ENCODE measurements around the gene XRN2. TPM values are rescaled to one million over a fixed set of nuclear protein-coding genes. Genes with fewer than 3 reads are reported as not detected.

The XRN2 gene
- total RNA-seq, 2 donors from 2014 or later = 37.5 to 40.8 TPM

DNA sequence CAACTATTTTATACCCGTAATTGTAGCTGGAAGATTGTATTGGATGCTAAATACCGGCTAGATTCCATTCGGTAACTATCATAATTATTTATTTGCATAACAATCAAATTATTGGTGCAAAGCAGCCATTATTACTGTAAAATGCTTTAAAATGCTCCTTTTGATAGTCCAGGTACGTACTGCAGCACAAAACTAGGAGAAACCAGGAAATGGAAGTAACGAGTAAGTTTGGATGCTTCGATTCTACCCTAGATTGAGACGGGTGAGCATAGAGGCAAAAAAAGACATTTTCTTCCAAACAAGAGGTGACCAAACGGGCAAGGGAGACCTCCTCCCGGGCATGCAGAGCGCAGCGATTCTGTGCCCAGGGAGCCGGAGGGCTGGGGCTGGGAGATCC, 469 bp upstream of the XRN2 start:
- Histone ChIP-seq H3K27me3 (no peaks in the 10 kb centered on the region), H3K4me1 (peaks cover 0 to 21% of the 10 kb centered on the region in 2 donors), H3K4me3 (peak overlapping the region; percentile 70 to 97), H3K36me3 (no peaks in the 10 kb centered on the region), H3K27ac (peak overlapping the region; percentile 92 to 96), H3K9me3 (no peaks in the 10 kb centered on the region)
- TF ChIP-seq, protein P1, sequence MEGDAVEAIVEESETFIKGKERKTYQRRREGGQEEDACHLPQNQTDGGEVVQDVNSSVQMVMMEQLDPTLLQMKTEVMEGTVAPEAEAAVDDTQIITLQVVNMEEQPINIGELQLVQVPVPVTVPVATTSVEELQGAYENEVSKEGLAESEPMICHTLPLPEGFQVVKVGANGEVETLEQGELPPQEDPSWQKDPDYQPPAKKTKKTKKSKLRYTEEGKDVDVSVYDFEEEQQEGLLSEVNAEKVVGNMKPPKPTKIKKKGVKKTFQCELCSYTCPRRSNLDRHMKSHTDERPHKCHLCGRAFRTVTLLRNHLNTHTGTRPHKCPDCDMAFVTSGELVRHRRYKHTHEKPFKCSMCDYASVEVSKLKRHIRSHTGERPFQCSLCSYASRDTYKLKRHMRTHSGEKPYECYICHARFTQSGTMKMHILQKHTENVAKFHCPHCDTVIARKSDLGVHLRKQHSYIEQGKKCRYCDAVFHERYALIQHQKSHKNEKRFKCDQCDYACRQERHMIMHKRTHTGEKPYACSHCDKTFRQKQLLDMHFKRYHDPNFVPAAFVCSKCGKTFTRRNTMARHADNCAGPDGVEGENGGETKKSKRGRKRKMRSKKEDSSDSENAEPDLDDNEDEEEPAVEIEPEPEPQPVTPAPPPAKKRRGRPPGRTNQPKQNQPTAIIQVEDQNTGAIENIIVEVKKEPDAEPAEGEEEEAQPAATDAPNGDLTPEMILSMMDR (IDR thresholded peaks at IDR 0.05) = no peak
- no peak for DNase-seq (ENCODE audit: low spot score)

DNA sequence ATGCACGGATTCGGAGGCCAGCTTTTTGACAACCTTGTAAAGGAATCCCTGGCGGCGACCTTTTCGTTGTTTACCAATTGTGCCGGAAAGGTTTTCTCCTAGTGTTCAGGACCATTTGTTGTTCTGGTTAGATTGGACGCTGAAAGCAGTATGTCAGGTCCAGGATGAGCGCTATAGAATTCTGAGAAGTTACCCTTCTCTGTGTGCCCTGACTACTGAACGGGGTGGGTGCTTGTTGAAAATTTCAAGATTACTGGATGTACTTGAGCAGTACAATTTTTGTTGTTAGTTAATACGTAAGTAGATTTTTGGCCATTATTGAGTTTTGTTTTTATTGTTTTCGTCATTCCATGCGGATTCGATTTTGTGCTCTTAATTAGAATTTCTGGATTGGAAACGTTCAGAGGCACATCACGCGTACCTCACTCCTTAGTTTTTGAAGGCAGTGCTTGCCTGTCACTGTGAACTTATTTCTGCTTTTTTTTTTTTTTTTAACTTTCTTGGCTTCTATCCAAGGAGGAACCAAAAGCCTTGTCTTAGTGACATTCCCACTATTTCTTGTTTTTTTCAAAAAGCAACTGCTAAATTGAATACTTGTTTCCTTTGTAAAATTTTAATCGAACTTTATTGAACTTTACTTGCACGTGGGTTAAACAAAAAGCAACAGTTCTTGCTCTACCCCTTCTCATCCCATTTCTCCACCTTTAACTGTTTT, 898 bp downstream of the XRN2 start:
- H3K27me3 ChIP-seq = no peaks in the 10 kb centered on the region
- DNase-seq (ENCODE audit: low spot score) = no peak
- peaks cover 0 to 21% of the 10 kb centered on the region in 2 donors for H3K4me1 ChIP-seq
- H3K36me3 ChIP-seq = peaks cover 6% of the 10 kb centered on the region
- H3K27ac ChIP-seq = peak overlapping the region; percentile 92 to 96
- TF ChIP-seq, protein P1 (IDR thresholded peaks at IDR 0.05) = no peak
- no peaks in the 10 kb centered on the region for H3K9me3 ChIP-seq
- H3K4me3 ChIP-seq = peak overlapping the region; percentile 70 to 97

DNA sequence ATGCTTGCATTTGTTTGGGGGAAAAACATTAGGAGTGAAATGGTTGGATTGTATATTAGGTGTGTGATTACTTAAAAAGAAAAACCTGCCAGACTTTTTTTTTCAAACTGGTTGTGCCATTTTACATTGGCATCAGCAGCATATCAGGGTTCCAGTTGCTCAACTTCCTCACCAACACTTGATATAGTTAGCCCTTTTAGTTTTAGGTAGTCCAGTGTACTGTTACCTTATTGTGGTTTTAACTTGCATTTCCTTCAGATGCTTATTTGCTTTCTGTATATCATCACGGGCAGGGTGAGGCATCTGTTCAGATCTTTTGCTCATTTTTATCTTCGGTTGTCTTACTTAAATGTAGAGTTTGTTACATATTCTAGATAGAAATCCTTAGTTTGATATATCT, 5.2 kb downstream of the XRN2 start:
- H3K27ac ChIP-seq = no peak overlapping the region
- H3K9me3 ChIP-seq = no peaks in the 10 kb centered on the region
- H3K4me1 ChIP-seq = peaks cover 0 to 29% of the 10 kb centered on the region in 2 donors
- peaks cover 6% of the 10 kb centered on the region for H3K36me3 ChIP-seq
- H3K27me3 ChIP-seq = no peaks in the 10 kb centered on the region
- TF ChIP-seq, protein P1 (IDR thresholded peaks at IDR 0.05) = no peak
- H3K4me3 ChIP-seq = no peak overlapping the region
- no peak for DNase-seq (ENCODE audit: low spot score)

DNA sequence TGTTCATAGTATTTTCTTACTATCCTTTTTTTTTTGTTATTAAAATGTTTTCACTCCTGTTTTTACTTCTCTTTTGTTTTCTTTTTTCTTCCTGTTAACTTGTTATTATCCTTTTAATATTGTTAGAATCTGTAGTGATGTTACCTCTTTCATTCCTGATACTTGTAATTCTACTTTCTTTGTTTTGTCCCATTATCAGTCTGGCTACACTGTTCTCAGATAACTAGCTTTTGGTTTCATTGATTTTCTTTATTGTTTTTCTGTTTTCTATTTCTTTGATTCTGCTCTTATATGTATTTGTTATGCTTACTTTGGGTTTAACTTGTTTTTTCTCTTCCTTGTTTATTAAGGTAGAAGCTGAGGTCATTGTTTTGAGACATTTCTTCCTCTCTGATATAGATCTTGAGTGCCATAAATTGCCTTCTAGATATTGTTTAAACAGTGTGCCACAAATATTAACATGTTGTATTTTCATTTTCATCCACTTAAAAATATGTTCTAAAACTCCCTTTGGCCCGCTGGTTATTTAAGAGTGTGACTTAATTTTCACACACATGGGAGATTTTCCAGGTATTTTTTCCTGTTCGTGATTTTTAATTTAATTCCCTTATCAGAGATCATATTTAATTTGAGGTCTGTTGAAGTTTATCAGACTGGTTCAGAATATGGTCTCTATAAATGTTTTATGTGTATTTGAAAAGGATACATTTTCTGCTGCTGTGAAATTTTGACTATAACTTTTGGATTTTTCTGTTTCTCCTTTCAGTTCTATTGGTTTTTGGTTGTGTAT, 6.7 kb downstream of the XRN2 start:
- Histone ChIP-seq H3K4me1 (peaks cover 0 to 21% of the 10 kb centered on the region in 2 donors), H3K27me3 (no peaks in the 10 kb centered on the region), H3K27ac (no peak overlapping the region), H3K36me3 (peaks cover 6% of the 10 kb centered on the region), H3K4me3 (no peak overlapping the region), H3K9me3 (no peaks in the 10 kb centered on the region)
- DNase-seq (ENCODE audit: low spot score) = no peak
- TF ChIP-seq, protein P1 (IDR thresholded peaks at IDR 0.05) = no peak

DNA sequence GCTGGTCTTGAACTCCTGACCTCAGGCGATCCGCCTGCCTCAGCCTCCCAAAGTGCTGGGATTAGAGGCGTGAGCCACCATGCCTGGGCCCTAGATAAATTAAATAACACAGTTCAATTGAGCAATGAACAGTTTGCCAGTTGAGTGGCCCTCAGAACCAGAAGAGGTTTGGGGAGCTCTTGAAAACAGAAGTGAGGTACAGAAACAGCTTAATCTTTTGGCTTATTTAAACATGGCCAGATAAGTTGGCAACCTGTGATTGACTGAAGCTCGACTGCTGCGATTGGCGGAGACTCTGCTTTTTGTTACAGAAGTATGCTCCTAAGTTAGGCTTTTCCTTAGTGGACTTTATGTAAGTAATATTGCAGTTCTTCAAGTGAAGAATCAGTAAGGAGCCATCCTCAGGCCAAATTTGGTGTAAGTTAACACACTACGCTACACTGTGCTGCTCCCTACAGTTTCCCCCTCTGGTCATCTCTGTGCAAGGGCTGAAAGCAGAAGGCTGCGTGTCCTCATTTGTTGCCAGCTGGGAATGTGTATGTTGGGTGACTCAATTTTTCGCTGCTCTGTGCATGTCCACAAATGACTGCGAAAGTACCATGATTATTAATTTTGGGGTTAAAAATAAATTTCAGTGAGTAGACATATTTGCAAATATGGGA, 9.8 kb downstream of the XRN2 start:
- no peak overlapping the region for H3K27ac ChIP-seq
- no peak overlapping the region for H3K4me3 ChIP-seq
- DNase-seq (ENCODE audit: low spot score) = no peak
- H3K27me3 ChIP-seq = no peaks in the 10 kb centered on the region
- H3K36me3 ChIP-seq = peaks cover 6% of the 10 kb centered on the region
- H3K4me1 ChIP-seq = peaks cover 0 to 32% of the 10 kb centered on the region in 2 donors
- TF ChIP-seq, protein P1 (IDR thresholded peaks at IDR 0.05) = no peak
- no peaks in the 10 kb centered on the region for H3K9me3 ChIP-seq

All from right atrium auricular region (tissue), 2 donors.